ENCODE data around the gene FIG4.
"Not testable (repeated sequence)": the region's sequence is repeated elsewhere in the genome, so short reads cannot be mapped to it uniquely, and the experiment has no call there.

FIG4 gene

GRCh38 chr6:109690737-109691621, at the start of gene FIG4, which contains the start of gene AK9:
Gene FIG4, plus strand, starts transcription at chr6:109691296. Its CDS starts 140 bp downstream, at chr6:109691436.
Gene AK9, minus strand, starts transcription at chr6:109691202. Its CDS starts 15,457 bp downstream, at chr6:109675745.
- peak; percentile 97 for DNase-seq (ENCODE audit: low spot score)

DNA sequence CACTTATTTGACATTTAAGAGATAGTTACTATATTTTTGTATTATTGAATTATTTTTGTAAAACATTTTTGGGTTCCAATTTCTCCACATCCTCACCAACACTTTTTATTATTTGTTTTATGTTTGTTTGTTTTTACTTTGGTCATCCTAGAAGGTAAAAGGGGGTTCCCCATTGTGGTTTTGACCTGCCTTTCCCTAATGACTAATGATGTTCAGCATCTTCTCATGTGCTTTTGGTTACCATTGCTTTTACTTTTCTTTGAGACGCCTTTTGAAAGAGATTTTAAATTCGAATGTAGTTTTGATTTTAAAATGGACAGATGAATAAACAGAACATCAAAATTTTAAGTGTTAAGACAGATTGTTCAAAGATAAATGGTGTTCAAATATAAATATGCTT, 47.0 kb upstream of the FIG4 start:
- no peak for DNase-seq (ENCODE audit: low spot score)

- no peak for DNase-seq (ENCODE audit: low spot score)
These were observed 37.8 kb upstream of the FIG4 start for GRCh38 chr6:109653264-109653663.

- no peak for DNase-seq (ENCODE audit: low spot score)
These were observed 35.3 kb upstream of the FIG4 start for GRCh38 chr6:109655761-109656262.

GRCh38 chr6:109660526-109661320, 30.4 kb upstream of the FIG4 start:
- no peak for DNase-seq (ENCODE audit: low spot score)

GRCh38 chr6:109662192-109662591, 28.9 kb upstream of the FIG4 start:
- DNase-seq (ENCODE audit: low spot score), result no peak

GRCh38 chr6:109669811-109670210, 21.3 kb upstream of the FIG4 start:
- DNase-seq (ENCODE audit: low spot score), result no peak

DNA sequence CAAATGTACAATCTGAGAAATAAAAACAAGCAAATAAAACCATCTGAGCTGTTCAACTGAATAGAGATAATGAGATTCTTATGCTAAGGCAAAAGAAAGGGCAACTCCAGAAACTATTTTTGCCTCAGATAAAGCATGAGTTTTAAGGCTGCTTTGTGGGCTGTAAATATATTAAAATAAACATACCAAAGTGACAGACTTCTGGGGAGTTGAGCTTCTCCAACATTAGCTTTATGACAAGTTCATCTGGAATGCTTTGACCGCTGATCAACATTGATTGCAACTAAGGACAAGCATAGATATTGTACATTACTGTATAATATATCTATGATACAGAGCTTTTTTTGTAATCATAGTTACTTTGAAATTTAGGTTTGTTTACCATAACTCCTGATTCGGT, 19.4 kb upstream of the FIG4 start:
- DNase-seq (ENCODE audit: low spot score), result no peak

DNA sequence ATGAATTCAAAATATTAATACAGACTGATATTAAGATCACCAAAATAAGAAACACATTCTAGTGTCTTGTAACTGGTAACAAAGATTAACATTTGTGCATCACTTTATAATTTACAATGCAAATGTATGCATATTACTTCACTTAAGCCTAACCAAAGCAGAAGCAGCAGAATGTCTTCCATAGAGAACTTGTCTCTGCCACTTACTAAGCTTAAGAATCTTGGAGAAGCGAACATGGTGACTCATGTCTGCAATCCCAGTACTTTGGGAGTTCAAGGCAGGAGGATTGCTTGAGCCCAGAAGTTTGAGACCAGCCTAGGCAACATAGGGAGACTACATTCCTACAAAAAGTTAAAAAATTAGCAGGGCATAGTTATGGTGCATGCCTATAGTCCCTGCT, 18.9 kb upstream of the FIG4 start:
- DNase-seq (ENCODE audit: low spot score), result no peak

- no peak for DNase-seq (ENCODE audit: low spot score)
These were observed 18.3 kb upstream of the FIG4 start for GRCh38 chr6:109672839-109673238.

DNA sequence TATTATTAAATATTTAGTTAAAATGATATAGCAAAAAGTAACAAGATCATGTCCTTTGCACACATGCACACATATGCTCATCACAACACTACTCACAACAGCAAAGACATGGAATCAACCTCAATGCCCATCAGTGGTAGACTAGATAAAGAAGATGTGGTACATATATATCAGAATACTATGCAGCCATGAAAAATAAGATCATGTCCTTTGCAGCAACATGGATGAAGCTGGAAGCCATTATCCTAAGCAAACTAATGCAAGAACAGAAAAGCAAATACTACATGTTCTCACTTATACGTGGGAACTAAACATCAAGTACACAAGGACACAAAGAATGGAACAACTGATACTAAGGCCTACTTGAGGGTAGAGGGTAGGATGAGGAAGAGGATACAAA, 14.4 kb upstream of the FIG4 start:
- no peak for DNase-seq (ENCODE audit: low spot score)

DNA sequence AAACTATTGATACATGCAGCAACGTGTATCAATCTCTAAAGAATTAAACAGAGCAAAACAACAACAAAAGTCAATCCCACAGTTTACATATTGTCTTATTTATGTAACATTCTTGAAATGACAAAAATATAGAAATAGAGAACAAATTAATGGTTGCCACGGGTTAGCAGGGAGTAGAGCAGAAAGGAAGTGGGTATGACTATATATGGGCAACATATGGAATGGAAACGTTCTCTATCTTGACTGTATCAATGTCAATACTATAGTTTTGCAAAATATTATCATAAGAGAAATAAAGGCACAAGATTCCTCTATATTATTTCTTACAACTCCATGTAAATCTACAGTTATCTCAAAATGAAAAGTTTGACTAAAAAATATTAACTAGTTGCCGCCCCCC, 12.9 kb upstream of the FIG4 start:
- no peak for DNase-seq (ENCODE audit: low spot score)

GRCh38 chr6:109678661-109679505, 12.2 kb upstream of the FIG4 start:
- not testable (repeated sequence) for DNase-seq (ENCODE audit: low spot score)

GRCh38 chr6:109686566-109687265, 4.4 kb upstream of the FIG4 start:
- peak; percentile 63 for DNase-seq (ENCODE audit: low spot score)

DNA sequence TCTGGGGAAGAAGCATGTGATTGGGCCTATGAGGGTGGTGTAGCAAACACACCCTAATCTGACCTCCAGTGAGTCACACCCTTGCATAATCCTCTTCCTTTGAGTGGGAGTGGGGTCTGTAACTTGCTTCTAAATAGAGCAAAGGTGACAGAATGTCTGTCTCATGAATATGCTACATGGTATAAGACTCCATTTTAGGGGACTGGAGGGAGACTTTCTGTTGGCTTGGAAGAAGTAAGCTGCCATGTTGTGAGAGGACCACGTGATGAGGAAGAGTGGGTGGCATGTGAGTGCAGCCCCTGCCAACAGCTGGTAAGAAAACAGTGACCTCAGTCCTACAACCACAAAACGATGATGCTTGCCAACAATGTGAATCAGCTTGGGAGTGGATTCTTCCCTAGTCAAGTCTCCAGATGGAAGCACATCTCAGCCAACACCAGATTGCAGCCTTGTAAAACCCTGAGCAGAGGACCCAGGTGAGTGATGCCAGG, 3.8 kb upstream of the FIG4 start:
- DNase-seq (ENCODE audit: low spot score), result no peak

- no peak for DNase-seq (ENCODE audit: low spot score)
These were observed 741 bp upstream of the FIG4 start for GRCh38 chr6:109690373-109690736.

DNA sequence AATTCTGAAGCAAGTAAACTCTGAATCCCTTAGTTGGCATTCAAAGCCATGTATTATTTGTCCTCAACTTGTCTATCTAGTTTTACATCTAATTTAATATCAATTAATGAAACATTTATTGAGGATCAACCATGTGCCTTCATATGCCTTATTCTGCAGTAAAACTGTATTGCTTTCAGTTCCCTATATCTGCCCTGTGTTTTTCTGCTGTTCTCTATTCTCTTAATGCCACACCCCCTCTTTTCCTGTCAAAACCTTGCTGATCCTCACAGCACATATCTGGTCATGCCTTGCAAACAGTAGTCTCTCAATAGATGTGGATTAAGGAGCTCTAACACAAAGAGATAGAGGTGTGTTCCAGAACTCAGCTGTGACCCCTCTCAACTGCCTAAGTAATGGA, 2.0 kb downstream of the FIG4 start:
- DNase-seq (ENCODE audit: low spot score), result no peak

DNA sequence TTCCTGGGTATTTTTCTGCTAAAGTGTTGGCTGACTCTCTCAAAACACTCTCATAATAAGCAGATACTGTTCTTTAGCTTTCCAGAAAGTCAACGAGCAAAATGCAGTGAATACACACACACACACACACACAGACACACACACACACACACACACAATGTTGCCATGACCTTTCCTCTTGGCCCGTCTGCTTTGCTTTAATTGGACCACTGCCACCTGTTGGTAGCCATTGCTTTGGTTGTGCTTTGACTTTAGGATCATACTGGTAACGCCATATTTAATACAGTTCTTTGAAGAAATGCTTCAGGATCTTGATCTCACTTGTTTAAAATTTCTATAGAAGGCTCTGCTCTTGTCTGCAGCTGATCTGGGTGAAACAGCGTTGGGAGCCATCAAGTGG, 4.4 kb downstream of the FIG4 start:
- no peak for DNase-seq (ENCODE audit: low spot score)

GRCh38 chr6:109696355-109696754, 5.3 kb downstream of the FIG4 start:
- no peak for DNase-seq (ENCODE audit: low spot score)

DNA sequence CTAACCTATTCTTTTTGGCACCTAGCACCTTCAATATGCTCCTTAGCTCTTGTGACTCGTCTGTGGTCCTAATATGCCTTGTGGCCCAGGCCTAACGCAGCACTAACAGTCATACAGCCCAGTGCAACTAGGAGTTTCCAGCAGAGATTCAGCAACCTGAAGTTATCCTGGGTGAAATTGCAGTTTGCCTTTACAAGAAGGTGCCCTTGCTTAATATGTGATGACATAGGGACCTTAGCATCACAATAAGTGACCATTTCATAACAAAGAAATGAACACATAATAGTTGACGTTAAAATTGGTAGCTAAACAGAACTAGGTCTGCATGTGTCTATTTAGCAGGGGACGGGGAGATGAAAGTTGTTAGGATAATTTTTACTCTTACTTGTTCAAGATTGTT, 10.1 kb downstream of the FIG4 start:
- no peak for DNase-seq (ENCODE audit: low spot score)

DNA sequence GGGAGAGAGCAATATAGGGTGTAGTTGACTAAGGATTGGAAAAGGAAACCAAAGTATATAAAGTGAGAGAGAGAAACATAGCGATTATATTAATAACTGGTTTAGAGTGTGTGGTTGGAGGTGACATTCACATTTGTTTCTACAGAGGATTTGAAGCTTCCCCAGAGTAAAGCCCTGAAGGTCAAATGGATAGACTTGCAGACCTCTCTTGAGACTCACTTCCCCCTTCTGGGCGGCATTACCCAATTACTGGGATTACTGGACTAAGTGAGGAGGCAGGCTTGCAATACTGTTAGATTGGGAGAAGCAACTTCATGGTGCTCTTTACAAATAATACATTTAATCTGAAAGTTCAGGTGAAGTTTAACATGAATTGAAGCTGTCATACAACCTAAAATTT, 10.7 kb downstream of the FIG4 start:
- no peak for DNase-seq (ENCODE audit: low spot score)
